ENCODE measurements around the gene TAX1BP1. TPM values are rescaled to one million over a fixed set of nuclear protein-coding genes. Genes with fewer than 3 reads are reported as not detected.

TAX1BP1 gene
- total RNA-seq, 1 experiment from 2014 or later = 190 TPM

GRCh38 chr7:27875061-27875460 lies 135.1 kb downstream of the TAX1BP1 start:
- Mint-ChIP-seq H3K27ac (ENCODE audit: unreplicated experiment) (no peak overlapping the region), H3K4me3 (ENCODE audit: low read depth, unreplicated experiment) (peak overlapping the region; percentile 3), H3K36me3 (ENCODE audit: insufficient read depth, unreplicated experiment) (peaks cover 5% of the 10 kb centered on the region), H3K9me3 (ENCODE audit: low read depth, unreplicated experiment) (no peaks in the 10 kb centered on the region), H3K4me1 (ENCODE audit: low read depth, unreplicated experiment) (peaks cover 39% of the 10 kb centered on the region), H3K27me3 (ENCODE audit: unreplicated experiment) (no peaks in the 10 kb centered on the region)
- no TSS peak for BruUV-seq (replicated peaks)
- no peak for TF ChIP-seq CTCF (IDR thresholded peaks at IDR 0.05; ENCODE audit: unreplicated experiment)
- intact Hi-C loops (cut with micrococcal nuclease; ENCODE audit: unreplicated experiment) = no loop called here
- DNase-seq = no peak
- CTCF ChIA-PET = no interaction called here

- no TSS peak for BruUV-seq (replicated peaks)
- Mint-ChIP-seq H3K4me1 (ENCODE audit: low read depth, unreplicated experiment) (peaks cover 39% of the 10 kb centered on the region), H3K4me3 (ENCODE audit: low read depth, unreplicated experiment) (no peak overlapping the region), H3K27ac (ENCODE audit: unreplicated experiment) (no peak overlapping the region), H3K9me3 (ENCODE audit: low read depth, unreplicated experiment) (no peaks in the 10 kb centered on the region), H3K36me3 (ENCODE audit: insufficient read depth, unreplicated experiment) (peaks cover 5% of the 10 kb centered on the region), H3K27me3 (ENCODE audit: unreplicated experiment) (no peaks in the 10 kb centered on the region)
- intact Hi-C loops (cut with micrococcal nuclease; ENCODE audit: unreplicated experiment) = no loop called here
- TF ChIP-seq CTCF (IDR thresholded peaks at IDR 0.05; ENCODE audit: unreplicated experiment) = no peak
- CTCF ChIA-PET = interaction anchor here (0.6 kb wide), 1 partner anchor 761 kb away, joined by 3 read pairs; no protein-coding TSS in a partner anchor
- DNase-seq = no peak
These were observed 135.9 kb downstream of the TAX1BP1 start for GRCh38 chr7:27875832-27876231.

- H3K27ac Mint-ChIP-seq (ENCODE audit: unreplicated experiment) = no peak overlapping the region
- H3K4me1 Mint-ChIP-seq (ENCODE audit: low read depth, unreplicated experiment) = peaks cover 39% of the 10 kb centered on the region
- no peaks in the 10 kb centered on the region for H3K9me3 Mint-ChIP-seq (ENCODE audit: low read depth, unreplicated experiment)
- no TSS peak for BruUV-seq (replicated peaks)
- intact Hi-C loops (cut with micrococcal nuclease; ENCODE audit: unreplicated experiment) = no loop called here
- DNase-seq = no peak
- H3K4me3 Mint-ChIP-seq (ENCODE audit: low read depth, unreplicated experiment) = no peak overlapping the region
- H3K27me3 Mint-ChIP-seq (ENCODE audit: unreplicated experiment) = no peaks in the 10 kb centered on the region
- CTCF ChIA-PET = no interaction called here
- TF ChIP-seq CTCF (IDR thresholded peaks at IDR 0.05; ENCODE audit: unreplicated experiment) = no peak
- peaks cover 5% of the 10 kb centered on the region for H3K36me3 Mint-ChIP-seq (ENCODE audit: insufficient read depth, unreplicated experiment)
These were observed 136.8 kb downstream of the TAX1BP1 start for GRCh38 chr7:27876756-27877155.

Other genes with a start within 250 kb of the TAX1BP1 start
- gene HIBADH, start 77.3 kb upstream of the TAX1BP1 start, total RNA-seq (2022) = 74.6 and 75.9 TPM in 2 replicates